Stimulated activated CD4-positive, alpha-beta T cell treated with anti-CD3 and anti-CD28 coated beads, Interleukin-12 subunit alpha, Interleukin-12 subunit beta, amount 100 ng/mL, for 24 hours (primary cell): ENCODE results near the gene BGN.

Experiments
- DNase-seq, 2 experiments: peaks; one replicate each; pipeline ENCODE4 v3.0.0-alpha.2; 2020; ENCODE audit warnings: low read depth in 2 of 2

The BGN gene

GRCh38 chrX:153460826-153461225 is 34.0 kb upstream of the BGN start:
- DNase-seq = peak; percentile 12 to 20

- DNase-seq = no peak
These were observed 32.5 kb upstream of the BGN start for GRCh38 chrX:153462291-153462690.

- DNase-seq = no peak
These were observed 31.7 kb upstream of the BGN start for GRCh38 chrX:153463031-153463430.

- no peak for DNase-seq
These were observed 31.2 kb upstream of the BGN start for GRCh38 chrX:153463556-153463955.

- DNase-seq = no peak
These were observed 30.7 kb upstream of the BGN start for GRCh38 chrX:153464116-153464515.

- no peak for DNase-seq
These were observed 28.9 kb upstream of the BGN start for GRCh38 chrX:153465691-153466380.

GRCh38 chrX:153468008-153468580 is 26.7 kb upstream of the BGN start:
- DNase-seq = no peak

- DNase-seq = peak; percentile 1 to 8
These were observed 24.9 kb upstream of the BGN start for GRCh38 chrX:153469811-153470410.

GRCh38 chrX:153470411-153471363 is 24.1 kb upstream of the BGN start, which contains the start of gene HAUS7:
Gene HAUS7, minus strand, starts transcription at chrX:153470576. Its CDS starts 19 bp downstream, at chrX:153470557.
- peak; percentile 75 to 81 for DNase-seq

- no peak for DNase-seq
These were observed 23.0 kb upstream of the BGN start for GRCh38 chrX:153471663-153472280.

- DNase-seq = no peak
These were observed 21.7 kb upstream of the BGN start for GRCh38 chrX:153473126-153473525.

GRCh38 chrX:153474266-153474665 is 20.5 kb upstream of the BGN start:
- no peak for DNase-seq

- peak in 1 of 2 experiments; percentile 13 for DNase-seq
These were observed 20.1 kb upstream of the BGN start for GRCh38 chrX:153474718-153475117.

GRCh38 chrX:153475271-153475670 is 19.5 kb upstream of the BGN start:
- DNase-seq = no peak

- no peak for DNase-seq
These were observed 19.0 kb upstream of the BGN start for GRCh38 chrX:153475751-153476281.

GRCh38 chrX:153476666-153477363 is 18.0 kb upstream of the BGN start:
- no peak for DNase-seq

GRCh38 chrX:153477364-153477857 is 17.4 kb upstream of the BGN start:
- DNase-seq = no peak

- DNase-seq = no peak
These were observed 16.9 kb upstream of the BGN start for GRCh38 chrX:153477901-153478300.

- no peak for DNase-seq
These were observed 16.0 kb upstream of the BGN start for GRCh38 chrX:153478746-153479145.

- DNase-seq = no peak
These were observed 13.7 kb upstream of the BGN start for GRCh38 chrX:153481043-153481442.
